Uterus (tissue), 4 donors: Measurements from ENCODE around the gene NFE2L3. TPM values are rescaled to one million over a fixed set of nuclear protein-coding genes. Genes with fewer than 3 reads are reported as not detected.

ENCODE experiments used
- DNase-seq, 2 donors: peaks; one replicate each; pipeline ENCODE4 v3.0.0-alpha.2; 2019 to 2020
- H3K27ac ChIP-seq, 2 donors: fragments of 200-600 bp; sonication (generic); 1 replicate in 1 of 2; 2 replicates in 1 of 2; pipeline ENCODE4 v1.5.1; 2016 to 2018
- H3K27me3 ChIP-seq, 2 donors: fragments of 200-600 bp; sonication (generic); one replicate each; pipeline ENCODE4 v1.5.1; 2018 to 2019; ENCODE audit warnings: control low read depth in 1 of 2
- H3K36me3 ChIP-seq, 2 donors: fragments of 200-600 bp; sonication (generic); one replicate each; pipeline ENCODE4 v1.5.1; 2019; ENCODE audit warnings: control low read depth in 1 of 2
- H3K4me1 ChIP-seq, 2 donors: fragments of 200-600 bp; sonication (generic); one replicate each; pipeline ENCODE4 v1.5.1; 2018 to 2019; ENCODE audit warnings: control low read depth in 1 of 2
- H3K4me3 ChIP-seq, 2 donors: fragments of 200-600 bp; sonication (generic); 1 replicate in 1 of 2; 2 replicates in 1 of 2; pipeline ENCODE4 v1.5.1; 2018 to 2019; ENCODE audit warnings: mild to moderate bottlenecking in 1 of 2
- H3K9me3 ChIP-seq, 2 donors: fragments of 200-600 bp; sonication (generic); one replicate each; pipeline ENCODE4 v1.5.1; 2019; ENCODE audit warnings: control low read depth in 1 of 2
- CTCF ChIP-seq, 4 experiments: fragments of 200-600 bp in 2 of 4; fragments of 450-650 bp in 2 of 4; sonication (generic) in 2 of 4; IDR thresholded peaks; one replicate each; pipeline ENCODE4 v1.5.1; 2016 to 2019; ENCODE audit warnings: antibody characterized with exemption in 4 of 4, mild to moderate bottlenecking in 2 of 4, moderate library complexity in 1 of 4
- POLR2A ChIP-seq, 2 donors: fragments of 450-650 bp; IDR thresholded peaks; one replicate each; pipeline ENCODE4 v1.6.1; 2016; ENCODE audit warnings: antibody characterized with exemption in 2 of 2, mild to moderate bottlenecking in 1 of 2, moderate library complexity in 1 of 2
- intact Hi-C: fragments of 100-400 bp; cut with DNase I; formaldehyde crosslinking; loops from one replicate; pipeline ENCODE4 v1.15.1; 2023; ENCODE audit warnings: low total_unique reads
- total RNA-seq, 4 donors: library from RNA; depleted of rRNA in 3 of 4; stranded (reverse); fragments of >200 nt in 3 of 4; gene quantifications; one replicate each; pipeline versions ENCODE4 v1.1.0 to v1.2.4, GENCODE V29; 2014 to 2023
- donor health status: DM: yes; HTN: yes; CAD: no.

NFE2L3 gene
- total RNA-seq, 4 donors from 2014 or later = 3.6 to 6.2 (median 4.1) TPM; not detected in 1

- intact Hi-C loops = no loop called here
- H3K27ac ChIP-seq = no peak overlapping the region
- H3K4me1 ChIP-seq = no peaks in the 10 kb centered on the region
- no peaks in the 10 kb centered on the region for H3K9me3 ChIP-seq
- H3K27me3 ChIP-seq = no peaks in the 10 kb centered on the region
- no peak for DNase-seq
- H3K4me3 ChIP-seq = no peak overlapping the region
- H3K36me3 ChIP-seq = no peaks in the 10 kb centered on the region
- TF ChIP-seq POLR2A (IDR thresholded peaks at IDR 0.05) (no peak), CTCF (IDR thresholded peaks at IDR 0.05) (no peak)
These were observed 28.0 kb downstream of the NFE2L3 start for GRCh38 chr7:26179826-26180497.

GRCh38 chr7:26180792-26181198 lies 28.8 kb downstream of the NFE2L3 start:
- H3K4me1 ChIP-seq = no peaks in the 10 kb centered on the region
- TF ChIP-seq CTCF (IDR thresholded peaks at IDR 0.05) = no peak
- no peak for TF ChIP-seq POLR2A (IDR thresholded peaks at IDR 0.05)
- DNase-seq = no peak
- H3K36me3 ChIP-seq = no peaks in the 10 kb centered on the region
- H3K27me3 ChIP-seq = no peaks in the 10 kb centered on the region
- no peak overlapping the region for H3K27ac ChIP-seq
- no peak overlapping the region for H3K4me3 ChIP-seq
- no peaks in the 10 kb centered on the region for H3K9me3 ChIP-seq
- intact Hi-C loops = no loop called here

- H3K27ac ChIP-seq = no peak overlapping the region
These were observed 29.7 kb downstream of the NFE2L3 start for GRCh38 chr7:26181474-26182227.

GRCh38 chr7:26182283-26182682 lies 30.3 kb downstream of the NFE2L3 start:
- no peaks in the 10 kb centered on the region for H3K27me3 ChIP-seq
- intact Hi-C loops = no loop called here
- no peaks in the 10 kb centered on the region for H3K9me3 ChIP-seq
- peak in 1 of 2 donors; percentile 42 for DNase-seq
- no peaks in the 10 kb centered on the region for H3K36me3 ChIP-seq
- no peaks in the 10 kb centered on the region for H3K4me1 ChIP-seq
- H3K4me3 ChIP-seq = no peak overlapping the region
- TF ChIP-seq POLR2A (IDR thresholded peaks at IDR 0.05) (no peak), CTCF (IDR thresholded peaks at IDR 0.05) (no peak)
- no peak overlapping the region for H3K27ac ChIP-seq

More at GRCh38 chr7:26181474-26182227, 29.7 kb downstream of the NFE2L3 start:
- intact Hi-C loops = no loop called here
- Histone ChIP-seq H3K4me1 (no peaks in the 10 kb centered on the region), H3K36me3 (no peaks in the 10 kb centered on the region), H3K4me3 (no peak overlapping the region), H3K27me3 (no peaks in the 10 kb centered on the region), H3K9me3 (no peaks in the 10 kb centered on the region)
- TF ChIP-seq POLR2A (IDR thresholded peaks at IDR 0.05) (no peak), CTCF (IDR thresholded peaks at IDR 0.05) (no peak)
- no peak for DNase-seq

- DNase-seq = no peak
- no peak for TF ChIP-seq CTCF (IDR thresholded peaks at IDR 0.05)
- intact Hi-C loops = no loop called here
- Histone ChIP-seq H3K27me3 (no peaks in the 10 kb centered on the region), H3K36me3 (no peaks in the 10 kb centered on the region), H3K4me1 (no peaks in the 10 kb centered on the region), H3K4me3 (no peak overlapping the region), H3K9me3 (no peaks in the 10 kb centered on the region), H3K27ac (no peak overlapping the region)
These were observed 30.7 kb downstream of the NFE2L3 start for GRCh38 chr7:26182706-26183105.
